Mucosa of descending colon (tissue), 3 donors: Measurements from ENCODE around the gene KRT35. TPM values are rescaled to one million over a fixed set of nuclear protein-coding genes. Genes with fewer than 3 reads are reported as not detected.

Experiments
- ATAC-seq: fragments of 200-7000 bp; cut with Tn5 transposase; one replicate; pipeline ENCODE4 v1.9.1; 2020; ENCODE audit warnings: mild to moderate bottlenecking, moderate library complexity
- DNase-seq, 3 donors: peaks; one replicate each; pipeline ENCODE4 v3.0.0-alpha.2; 2020
- H3K36me3 ChIP-seq: fragments of 200-600 bp; one replicate; pipeline ENCODE4 v1.8.0; 2021; ENCODE audit warnings: low read depth, mild to moderate bottlenecking
- H3K4me1 ChIP-seq: fragments of 200-600 bp; one replicate; pipeline ENCODE4 v1.8.0; 2021; ENCODE audit warnings: low read depth, mild to moderate bottlenecking
- H3K4me3 ChIP-seq: fragments of 200-600 bp; one replicate; pipeline ENCODE4 v1.8.0; 2021; ENCODE audit warnings: mild to moderate bottlenecking
- H3K9me3 ChIP-seq: fragments of 200-600 bp; one replicate; pipeline ENCODE4 v1.8.0; 2021; ENCODE audit warnings: mild to moderate bottlenecking
- CTCF ChIP-seq: fragments of 200-600 bp; IDR thresholded peaks from one replicate; pipeline ENCODE4 v1.8.0; 2022; ENCODE audit warnings: antibody characterized with exemption, mild to moderate bottlenecking
- intact Hi-C, 2 donors: fragments of 100-400 bp; cut with DNase I in 1 of 2; cut with micrococcal nuclease in 1 of 2; formaldehyde crosslinking; loops; one replicate each; pipeline versions ENCODE4 v1.11.0 to v1.11.1; 2022; cut with DNase I, micrococcal nuclease
- long read RNA-seq, 2 donors: library from polyadenylated mRNA; unstranded; transcript quantifications; one replicate each; pipeline ENCODE4 v2.0.0, GENCODE V29; 2019 to 2021
- total RNA-seq, 3 donors: library from RNA; stranded (reverse); fragmentation: NEBNext Ultra II Directional in 2 of 3; extraction: Animal tissue kit (Norgen Biotek cat#: 25700) in 2 of 3; gene quantifications; one replicate each; pipeline versions ENCODE4 v1.2.1 to v1.2.4, GENCODE V29; 2021 to 2023
- donor health status: DM: no; HTN: no; CAD: no; lungs with moderate emphysema.
- donor health status: DM: no; HTN: no; CAD: no.
- donor health status: DM: no; HTN: yes; CAD: no.

The KRT35 gene
- not detected for total RNA-seq
- long read RNA-seq, donor 1: 0 reads
- long read RNA-seq, donor 2: 0 reads

GRCh38 chr17:41481036-41481435 lies at the start of gene KRT35:
Gene KRT35, minus strand, starts transcription at chr17:41481151. Its CDS starts 54 bp downstream, at chr17:41481097.
- intact Hi-C loops: no loop called here
- no peaks in the 10 kb centered on the region for H3K36me3 ChIP-seq
- no peaks in the 10 kb centered on the region for H3K4me1 ChIP-seq
- TF ChIP-seq CTCF: no peak
- H3K4me3 ChIP-seq: no peak within 1 kb of the TSS
- ATAC-seq: no peak
- no peaks in the 10 kb centered on the region for H3K9me3 ChIP-seq
- no peak for DNase-seq

- intact Hi-C loops: no loop called here
- Histone ChIP-seq H3K4me1 (peaks cover 25% of the 10 kb centered on the region), H3K9me3 (no peaks in the 10 kb centered on the region), H3K36me3 (no peaks in the 10 kb centered on the region), H3K4me3 (no peak overlapping the region)
- peak in 1 of 3 donors; percentile 44 for DNase-seq
- ATAC-seq: peak; percentile 49
- TF ChIP-seq CTCF: no peak
Measured at GRCh38 chr17:41530062-41531048, 49.4 kb upstream of the KRT35 start.

- Histone ChIP-seq H3K9me3 (no peaks in the 10 kb centered on the region), H3K36me3 (no peaks in the 10 kb centered on the region), H3K4me3 (no peak overlapping the region), H3K4me1 (peaks cover 26% of the 10 kb centered on the region)
- intact Hi-C loops: no loop called here
- peak in 1 of 3 donors; percentile 41 for DNase-seq
- ATAC-seq: peak; percentile 4
- no peak for TF ChIP-seq CTCF
Measured at GRCh38 chr17:41529491-41529915, 48.6 kb upstream of the KRT35 start.

GRCh38 chr17:41528959-41529353 lies 48.0 kb upstream of the KRT35 start:
- ATAC-seq (peak; percentile 55), DNase-seq (peak; percentile 73 to 81 (median 80))
- Histone ChIP-seq H3K4me3 (no peak overlapping the region), H3K4me1 (peaks cover 31% of the 10 kb centered on the region), H3K36me3 (no peaks in the 10 kb centered on the region), H3K9me3 (no peaks in the 10 kb centered on the region)
- TF ChIP-seq CTCF: no peak
- intact Hi-C loops: no loop called here

GRCh38 chr17:41527063-41528023 lies 46.4 kb upstream of the KRT35 start:
- Histone ChIP-seq H3K4me1 (peaks cover 40% of the 10 kb centered on the region), H3K4me3 (peak overlapping the region; percentile 78), H3K36me3 (no peaks in the 10 kb centered on the region), H3K9me3 (no peaks in the 10 kb centered on the region)
- intact Hi-C loops: no loop called here
- DNase-seq: peak; percentile 64 to 79 (median 76)
- TF ChIP-seq CTCF: no peak
- peak; percentile 31 for ATAC-seq
